MM.1S (cell line): Measurements from ENCODE around the gene SVEP1.

Experiments used
- DNase-seq: peaks from one replicate; pipeline ENCODE4 v3.0.0-alpha.2; 2015
- H2AFZ ChIP-seq: fragments of 300-600 bp; sonication (generic); 2 replicates; pipeline ENCODE4 v1.6.0; 2016; ENCODE audit warnings: antibody characterized with exemption, low read length
- H3F3A ChIP-seq: fragments of 300-600 bp; sonication (generic); 2 replicates; pipeline ENCODE4 v1.6.1; 2016; ENCODE audit warnings: mild to moderate bottlenecking, antibody characterized with exemption, low read length, moderate library complexity, mixed read lengths; ENCODE audit not compliant: insufficient read depth
- H3K27ac ChIP-seq: fragments of 300-600 bp; sonication (generic); 2 replicates; pipeline ENCODE4 v1.5.1; 2016; ENCODE audit warnings: mild to moderate bottlenecking, low read length
- H3K27me3 ChIP-seq: fragments of 300-600 bp; sonication (generic); replicated peaks from 2 replicates; pipeline ENCODE4 v1.6.0; 2016; ENCODE audit warnings: low read length; ENCODE audit not compliant: insufficient read depth
- H3K36me3 ChIP-seq: fragments of 300-600 bp; sonication (generic); replicated peaks from 2 replicates; pipeline ENCODE4 v1.6.1; 2016; ENCODE audit warnings: mild to moderate bottlenecking, low read length, mixed read lengths; ENCODE audit not compliant: insufficient read depth
- H3K4me1 ChIP-seq: fragments of 300-600 bp; sonication (generic); 2 replicates; pipeline ENCODE4 v1.6.1; 2016; ENCODE audit warnings: low read length, mixed read lengths
- H3K4me2 ChIP-seq: fragments of 300-600 bp; sonication (generic); 2 replicates; pipeline ENCODE4 v1.6.0; 2016; ENCODE audit warnings: low read depth, low read length
- H3K4me3 ChIP-seq: fragments of 300-600 bp; sonication (generic); 2 replicates; pipeline ENCODE4 v1.5.1; 2016; ENCODE audit warnings: low read length, mixed read lengths
- H3K79me2 ChIP-seq: fragments of 300-600 bp; sonication (generic); 2 replicates; pipeline ENCODE4 v1.6.1; 2016; ENCODE audit warnings: mixed run types, low read length, mixed read lengths
- H3K9ac ChIP-seq: fragments of 300-600 bp; sonication (generic); 2 replicates; pipeline ENCODE4 v1.6.1; 2016; ENCODE audit warnings: low read length, mixed read lengths
- H3K9me2 ChIP-seq: fragments of 300-600 bp; sonication (generic); replicated peaks from 2 replicates; pipeline ENCODE4 v1.6.1; 2016; ENCODE audit warnings: mild to moderate bottlenecking, low read length, mixed read lengths; ENCODE audit not compliant: insufficient read depth
- H3K9me3 ChIP-seq: fragments of 300-600 bp; sonication (generic); replicated peaks from 2 replicates; pipeline ENCODE4 v1.6.1; 2016; ENCODE audit warnings: mild to moderate bottlenecking, low read length, mixed read lengths; ENCODE audit not compliant: insufficient read depth
- H4K20me1 ChIP-seq: fragments of 300-600 bp; sonication (generic); 2 replicates; pipeline ENCODE4 v1.6.1; 2016; ENCODE audit warnings: mild to moderate bottlenecking, low read length, moderate library complexity, mixed read lengths; ENCODE audit not compliant: insufficient read depth
- EZH2 ChIP-seq: fragments of 300-600 bp; sonication (generic); optimal IDR thresholded peaks from 2 replicates; pipeline ENCODE3; 2017; ENCODE audit warnings: low read depth, mild to moderate bottlenecking, antibody characterized with exemption, low read length, mixed read lengths
- EZH2phosphoT487 ChIP-seq: fragments of 300-600 bp; sonication (generic); IDR thresholded peaks from 2 replicates; pipeline ENCODE4 v1.6.1; 2018; ENCODE audit warnings: antibody characterized with exemption, low read length
- TF ChIP-seq, protein P1 (sequence below): fragments of 300-600 bp; sonication (generic); IDR thresholded peaks from 2 replicates; pipeline ENCODE4 v1.5.1; 2016; ENCODE audit warnings: antibody characterized with exemption, low read length, mixed read lengths

SVEP1 gene

DNA sequence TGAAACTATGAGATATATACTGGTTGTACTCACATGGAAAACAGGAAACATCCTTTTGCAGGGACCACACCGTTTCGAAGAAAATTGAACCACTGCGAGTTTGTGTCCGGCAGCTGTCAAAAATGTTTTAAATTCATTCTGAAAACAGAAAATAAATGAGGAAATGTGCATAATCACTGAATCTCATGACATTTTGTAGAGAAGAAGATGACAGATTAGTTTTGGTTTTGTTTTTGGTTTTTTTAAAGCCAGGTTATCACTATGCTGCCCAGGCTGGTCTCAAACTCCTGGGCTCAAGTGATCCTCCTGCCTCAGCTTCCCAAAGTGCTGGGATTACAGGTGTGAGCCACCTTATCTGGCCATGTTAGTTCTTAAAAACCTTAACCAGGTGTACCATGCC is 245.4 kb downstream of the SVEP1 start:
- TF ChIP-seq, protein P1, sequence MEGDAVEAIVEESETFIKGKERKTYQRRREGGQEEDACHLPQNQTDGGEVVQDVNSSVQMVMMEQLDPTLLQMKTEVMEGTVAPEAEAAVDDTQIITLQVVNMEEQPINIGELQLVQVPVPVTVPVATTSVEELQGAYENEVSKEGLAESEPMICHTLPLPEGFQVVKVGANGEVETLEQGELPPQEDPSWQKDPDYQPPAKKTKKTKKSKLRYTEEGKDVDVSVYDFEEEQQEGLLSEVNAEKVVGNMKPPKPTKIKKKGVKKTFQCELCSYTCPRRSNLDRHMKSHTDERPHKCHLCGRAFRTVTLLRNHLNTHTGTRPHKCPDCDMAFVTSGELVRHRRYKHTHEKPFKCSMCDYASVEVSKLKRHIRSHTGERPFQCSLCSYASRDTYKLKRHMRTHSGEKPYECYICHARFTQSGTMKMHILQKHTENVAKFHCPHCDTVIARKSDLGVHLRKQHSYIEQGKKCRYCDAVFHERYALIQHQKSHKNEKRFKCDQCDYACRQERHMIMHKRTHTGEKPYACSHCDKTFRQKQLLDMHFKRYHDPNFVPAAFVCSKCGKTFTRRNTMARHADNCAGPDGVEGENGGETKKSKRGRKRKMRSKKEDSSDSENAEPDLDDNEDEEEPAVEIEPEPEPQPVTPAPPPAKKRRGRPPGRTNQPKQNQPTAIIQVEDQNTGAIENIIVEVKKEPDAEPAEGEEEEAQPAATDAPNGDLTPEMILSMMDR, result no peak
- TF ChIP-seq EZH2phosphoT487, result no peak
- TF ChIP-seq EZH2, result no peak
- H3K4me1 ChIP-seq, result peaks cover 15% of the 10 kb centered on the region
- peak; percentile 40 for DNase-seq
- no peaks in the 10 kb centered on the region for H3K79me2 ChIP-seq
- H3K9ac ChIP-seq, result peak overlapping the region; percentile 14; the same call in 1 of the 2 replicates
- peaks cover 5% of the 10 kb centered on the region; the same call in 1 of the 2 replicates for H3F3A ChIP-seq
- H3K36me3 ChIP-seq, result no peaks in the 10 kb centered on the region
- peak overlapping the region; percentile 25 for H3K4me3 ChIP-seq
- H4K20me1 ChIP-seq, result no peaks in the 10 kb centered on the region
- peak overlapping the region; percentile 38 for H3K4me2 ChIP-seq
- no peaks in the 10 kb centered on the region for H3K9me3 ChIP-seq
- no peaks in the 10 kb centered on the region for H3K27me3 ChIP-seq
- peak overlapping the region; percentile 37; the same call in 1 of the 2 replicates for H3K27ac ChIP-seq
- no peaks in the 10 kb centered on the region for H3K9me2 ChIP-seq
- H2AFZ ChIP-seq, result peak overlapping the region; percentile 22

DNA sequence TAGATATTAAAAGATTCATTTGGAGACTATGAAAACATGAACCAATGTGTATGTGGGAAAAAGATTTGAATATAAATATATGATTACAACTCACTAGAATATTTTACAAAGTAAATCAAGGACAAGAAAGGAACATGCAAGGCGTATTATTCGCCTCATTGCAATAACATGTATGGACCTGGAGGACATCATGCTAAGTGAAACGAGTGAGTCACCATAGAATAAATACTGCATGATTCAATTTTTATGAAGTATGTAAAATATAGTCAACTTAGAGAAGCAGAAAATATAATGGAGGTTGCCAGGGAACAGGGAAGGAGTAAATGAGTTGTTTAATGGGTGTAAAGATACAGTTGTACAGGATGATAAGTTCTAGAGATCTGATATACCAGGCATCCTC is 246.8 kb downstream of the SVEP1 start:
- H3K9ac ChIP-seq, result no peak overlapping the region
- no peaks in the 10 kb centered on the region for H3K9me2 ChIP-seq
- H3K27ac ChIP-seq, result no peak overlapping the region
- DNase-seq, result no peak
- no peaks in the 10 kb centered on the region for H4K20me1 ChIP-seq
- TF ChIP-seq, protein P1, result no peak
- TF ChIP-seq EZH2phosphoT487 (no peak), EZH2 (no peak)
- H3K36me3 ChIP-seq, result no peaks in the 10 kb centered on the region
- no peak overlapping the region for H3K4me2 ChIP-seq
- no peaks in the 10 kb centered on the region for H3K27me3 ChIP-seq
- H3K9me3 ChIP-seq, result no peaks in the 10 kb centered on the region
- H2AFZ ChIP-seq, result no peak overlapping the region
- no peaks in the 10 kb centered on the region for H3K79me2 ChIP-seq
- H3F3A ChIP-seq, result peaks cover 5% of the 10 kb centered on the region; the same call in 1 of the 2 replicates
- peaks cover 15% of the 10 kb centered on the region for H3K4me1 ChIP-seq
- H3K4me3 ChIP-seq, result no peak overlapping the region

DNA sequence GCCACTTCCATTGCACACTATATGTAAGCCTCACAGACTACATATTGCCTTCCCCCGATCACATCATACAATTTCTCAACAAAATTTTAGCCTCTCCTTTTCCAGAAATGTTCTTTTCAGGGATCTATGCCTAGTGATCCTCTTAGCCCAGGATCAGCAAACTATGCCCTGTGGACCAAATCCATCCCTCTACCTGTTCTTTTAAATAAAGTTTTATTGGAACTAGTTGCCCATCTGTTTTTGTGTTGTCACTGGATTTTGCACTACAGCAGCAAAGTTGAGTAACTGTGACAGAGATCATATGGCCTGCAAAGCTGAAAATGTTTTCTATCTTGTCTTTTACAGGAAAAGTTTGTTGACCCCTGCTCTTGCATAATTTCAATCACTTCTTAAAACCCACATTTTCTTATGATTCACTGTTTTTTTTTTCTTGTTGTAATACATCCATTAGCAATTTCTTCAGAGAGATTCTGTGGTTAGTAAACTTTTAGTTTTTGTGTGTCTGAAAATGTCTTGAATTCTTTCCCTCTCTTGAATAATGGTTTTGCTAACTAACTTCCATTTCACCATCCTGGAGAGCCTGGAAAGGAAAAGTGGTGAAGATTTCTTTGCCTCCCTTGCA is 248.9 kb downstream of the SVEP1 start:
- Histone ChIP-seq H2AFZ (no peak overlapping the region), H3K36me3 (no peaks in the 10 kb centered on the region), H3K79me2 (no peaks in the 10 kb centered on the region), H3K9me3 (no peaks in the 10 kb centered on the region), H3F3A (peaks cover 5% of the 10 kb centered on the region; the same call in 1 of the 2 replicates), H3K27ac (no peak overlapping the region), H3K27me3 (no peaks in the 10 kb centered on the region), H4K20me1 (no peaks in the 10 kb centered on the region), H3K4me1 (peaks cover 15% of the 10 kb centered on the region), H3K4me2 (no peak overlapping the region), H3K9me2 (no peaks in the 10 kb centered on the region), H3K4me3 (no peak overlapping the region), H3K9ac (no peak overlapping the region)
- TF ChIP-seq, protein P1, result no peak
- no peak for TF ChIP-seq EZH2
- no peak for TF ChIP-seq EZH2phosphoT487
- no peak for DNase-seq
